Activated CD4-positive, alpha-beta T cell treated with anti-CD3 and anti-CD28 coated beads for 36 hours (primary cell): ENCODE data around the gene CHMP4B. TPM values are rescaled to one million over a fixed set of nuclear protein-coding genes. Genes with fewer than 3 reads are reported as not detected.
A peak's percentile ranks its signal among the peaks of the same experiment; 100 is the strongest.

ENCODE experiments used
- ATAC-seq: fragments of 200-7000 bp; cut with Tn5 transposase; one replicate; pipeline ENCODE4 v1.10.0; 2021; ENCODE audit warnings: mild to moderate bottlenecking, moderate library complexity
- CTCF ChIA-PET: fragments of 350-600 bp; sonication (Branson Sonifier 250); formaldehyde crosslinking; loops from one replicate; lab custom pipeline; 2021; ENCODE audit warnings: antibody characterized with exemption; lab: Charles Lee
- POLR2A ChIA-PET: fragments of 350-600 bp; sonication (Branson Sonifier 250); formaldehyde crosslinking; loops from one replicate; lab custom pipeline; 2021; ENCODE audit warnings: antibody characterized with exemption, inconsistent platforms; lab: Charles Lee
- DNase-seq: peaks from one replicate; pipeline ENCODE4 v3.0.0-alpha.2; 2020
- H3K27ac Mint-ChIP-seq: one replicate; pipeline ENCODE4 v1.8.0; 2021; ENCODE audit warnings: mixed read lengths
- H3K27me3 Mint-ChIP-seq: one replicate; pipeline ENCODE4 v1.8.0; 2021; ENCODE audit warnings: mixed read lengths
- H3K36me3 Mint-ChIP-seq: one replicate; pipeline ENCODE4 v1.8.0; 2021; ENCODE audit warnings: low read depth, mixed read lengths
- H3K4me1 Mint-ChIP-seq: one replicate; pipeline ENCODE4 v1.8.0; 2021; ENCODE audit warnings: mixed read lengths
- H3K4me3 Mint-ChIP-seq: one replicate; pipeline ENCODE4 v1.8.0; 2021; ENCODE audit warnings: mild to moderate bottlenecking, moderate library complexity, mixed read lengths
- H3K9me3 Mint-ChIP-seq: one replicate; pipeline ENCODE4 v1.8.0; 2021; ENCODE audit warnings: low read depth, mixed read lengths
- intact Hi-C, 2 experiments: fragments of 100-400 bp; cut with DNase I in 1 of 2; cut with micrococcal nuclease in 1 of 2; formaldehyde crosslinking; loops; one replicate each; pipeline versions ENCODE4 v1.14.2 to v1.15.1; 2022 to 2024; cut with DNase I, micrococcal nuclease
- total RNA-seq, 2 experiments: library from RNA; stranded (reverse); gene quantifications; one replicate each; pipeline ENCODE4 v1.2.3, GENCODE V29; 2021

Gene CHMP4B
- total RNA-seq, 2 experiments from 2014 or later, result 86.0 to 94.1 TPM

GRCh38 chr20:33821270-33821836 is 10.2 kb downstream of the CHMP4B start:
- POLR2A ChIA-PET, result no interaction called here
- Mint-ChIP-seq H3K4me3 (no peak overlapping the region), H3K27me3 (no peaks in the 10 kb centered on the region), H3K9me3 (no peaks in the 10 kb centered on the region), H3K36me3 (peaks cover 14% of the 10 kb centered on the region), H3K27ac (no peak overlapping the region), H3K4me1 (peaks cover 64% of the 10 kb centered on the region)
- DNase-seq (no peak), ATAC-seq (no peak)
- intact Hi-C loops, result no loop called here
- CTCF ChIA-PET, result no interaction called here

- Mint-ChIP-seq H3K27ac (no peak overlapping the region), H3K9me3 (no peaks in the 10 kb centered on the region), H3K4me1 (peaks cover 66% of the 10 kb centered on the region), H3K36me3 (peaks cover 14% of the 10 kb centered on the region), H3K27me3 (no peaks in the 10 kb centered on the region), H3K4me3 (no peak overlapping the region)
- CTCF ChIA-PET, result interaction anchor here (0.6 kb wide), 1 partner anchor 40 kb away, joined by 3 read pairs; no protein-coding TSS in a partner anchor
- DNase-seq, result no peak
- POLR2A ChIA-PET, result interaction anchor here (0.6 kb wide), 1 partner anchor 21 kb away, joined by 3 read pairs; no protein-coding TSS in a partner anchor
- intact Hi-C loops, result no loop called here
- ATAC-seq, result no peak
These were observed 11.3 kb downstream of the CHMP4B start for GRCh38 chr20:33822423-33822822.

- ATAC-seq (no peak), DNase-seq (no peak)
- Mint-ChIP-seq H3K4me3 (no peak overlapping the region), H3K4me1 (peaks cover 66% of the 10 kb centered on the region), H3K36me3 (peaks cover 11% of the 10 kb centered on the region), H3K27ac (no peak overlapping the region), H3K27me3 (no peaks in the 10 kb centered on the region), H3K9me3 (no peaks in the 10 kb centered on the region)
- ChIA-PET POLR2A (no interaction called here), CTCF (no interaction called here)
- intact Hi-C loops, result no loop called here
These were observed 11.8 kb downstream of the CHMP4B start for GRCh38 chr20:33822991-33823390.

GRCh38 chr20:33824852-33825251 is 13.7 kb downstream of the CHMP4B start:
- intact Hi-C loops, result no loop called here
- Mint-ChIP-seq H3K27ac (no peak overlapping the region), H3K36me3 (peaks cover 11% of the 10 kb centered on the region), H3K9me3 (no peaks in the 10 kb centered on the region), H3K4me3 (no peak overlapping the region), H3K27me3 (no peaks in the 10 kb centered on the region), H3K4me1 (peaks cover 66% of the 10 kb centered on the region)
- no peak for ATAC-seq
- no peak for DNase-seq
- POLR2A ChIA-PET, result no interaction called here
- CTCF ChIA-PET, result interaction anchor here (0.5 to 3.1 kb wide), 6 partner anchors 8 to 476 kb away, joined by 3 to 10 read pairs (median 4); no protein-coding TSS in a partner anchor

GRCh38 chr20:33825340-33826269 is 14.5 kb downstream of the CHMP4B start:
- DNase-seq (no peak), ATAC-seq (no peak)
- Mint-ChIP-seq H3K27ac (peak overlapping the region; percentile 38), H3K36me3 (peaks cover 10% of the 10 kb centered on the region), H3K4me1 (peaks cover 67% of the 10 kb centered on the region), H3K4me3 (no peak overlapping the region), H3K9me3 (no peaks in the 10 kb centered on the region), H3K27me3 (no peaks in the 10 kb centered on the region)
- ChIA-PET CTCF (interaction anchor here (0.5 to 3.1 kb wide), 8 partner anchors 9 to 1547 kb away, joined by 3 to 10 read pairs (median 4); no protein-coding TSS in a partner anchor), POLR2A (interaction anchor here (0.7 to 1.0 kb wide), 2 partner anchors 13 to 27 kb away, joined by 3 read pairs; no protein-coding TSS in a partner anchor)
- intact Hi-C loops, result no loop called here

- Mint-ChIP-seq H3K27me3 (no peaks in the 10 kb centered on the region), H3K4me1 (peaks cover 66% of the 10 kb centered on the region), H3K4me3 (no peak overlapping the region), H3K9me3 (no peaks in the 10 kb centered on the region), H3K36me3 (peaks cover 10% of the 10 kb centered on the region), H3K27ac (no peak overlapping the region)
- ATAC-seq, result no peak
- intact Hi-C loops, result no loop called here
- ChIA-PET POLR2A (interaction anchor here (0.8 to 1.0 kb wide), 2 partner anchors 14 kb away, joined by 3 to 4 read pairs; no protein-coding TSS in a partner anchor), CTCF (interaction anchor here (0.6 to 3.1 kb wide), 8 partner anchors 10 to 230 kb away, joined by 3 to 10 read pairs (median 4); no protein-coding TSS in a partner anchor)
- no peak for DNase-seq
These were observed 15.2 kb downstream of the CHMP4B start for GRCh38 chr20:33826270-33826897.

GRCh38 chr20:33827109-33827508 is 16.0 kb downstream of the CHMP4B start:
- ATAC-seq (no peak), DNase-seq (no peak)
- Mint-ChIP-seq H3K4me1 (peaks cover 64% of the 10 kb centered on the region), H3K4me3 (no peak overlapping the region), H3K27ac (no peak overlapping the region), H3K36me3 (peaks cover 16% of the 10 kb centered on the region), H3K27me3 (no peaks in the 10 kb centered on the region), H3K9me3 (no peaks in the 10 kb centered on the region)
- ChIA-PET POLR2A (interaction anchor here (0.8 kb wide), 1 partner anchor 15 kb away, joined by 4 read pairs; no protein-coding TSS in a partner anchor), CTCF (interaction anchor here (1.2 to 3.1 kb wide), 4 partner anchors 10 to 36 kb away, joined by 3 to 10 read pairs (median 5); no protein-coding TSS in a partner anchor)
- intact Hi-C loops, result no loop called here

GRCh38 chr20:33827634-33828325 is 16.6 kb downstream of the CHMP4B start:
- Mint-ChIP-seq H3K9me3 (no peaks in the 10 kb centered on the region), H3K4me3 (no peak overlapping the region), H3K27me3 (no peaks in the 10 kb centered on the region), H3K4me1 (peaks cover 64% of the 10 kb centered on the region), H3K27ac (no peak overlapping the region), H3K36me3 (peaks cover 19% of the 10 kb centered on the region)
- CTCF ChIA-PET, result interaction anchor here (0.8 to 3.1 kb wide), 4 partner anchors 9 to 36 kb away, joined by 3 to 10 read pairs (median 4); no protein-coding TSS in a partner anchor
- ATAC-seq (no peak), DNase-seq (no peak)
- intact Hi-C loops, result no loop called here
- POLR2A ChIA-PET, result no interaction called here

GRCh38 chr20:33828326-33828844 is 17.2 kb downstream of the CHMP4B start:
- intact Hi-C loops, result no loop called here
- POLR2A ChIA-PET, result no interaction called here
- CTCF ChIA-PET, result interaction anchor here (0.8 to 0.9 kb wide), 2 partner anchors 9 to 36 kb away, joined by 3 to 5 read pairs; no protein-coding TSS in a partner anchor
- peaks cover 64% of the 10 kb centered on the region for H3K4me1 Mint-ChIP-seq
- no peaks in the 10 kb centered on the region for H3K9me3 Mint-ChIP-seq
- peaks cover 18% of the 10 kb centered on the region for H3K36me3 Mint-ChIP-seq
- no peak overlapping the region for H3K27ac Mint-ChIP-seq
- ATAC-seq (no peak), DNase-seq (no peak)
- no peak overlapping the region for H3K4me3 Mint-ChIP-seq
- no peaks in the 10 kb centered on the region for H3K27me3 Mint-ChIP-seq

GRCh38 chr20:33828967-33829560 is 17.9 kb downstream of the CHMP4B start:
- POLR2A ChIA-PET, result interaction anchor here (0.6 kb wide), 1 partner anchor 403 kb away, joined by 3 read pairs; no protein-coding TSS in a partner anchor
- Mint-ChIP-seq H3K9me3 (no peaks in the 10 kb centered on the region), H3K4me3 (no peak overlapping the region), H3K27me3 (no peaks in the 10 kb centered on the region), H3K27ac (no peak overlapping the region), H3K4me1 (peaks cover 65% of the 10 kb centered on the region), H3K36me3 (peaks cover 25% of the 10 kb centered on the region)
- intact Hi-C loops, result no loop called here
- no peak for DNase-seq
- CTCF ChIA-PET, result interaction anchor here (0.6 kb wide), 1 partner anchor 18 kb away, joined by 4 read pairs; no protein-coding TSS in a partner anchor
- ATAC-seq, result no peak
